Measurements from ENCODE around the gene JAM2.
"Not testable (repeated sequence)": the region's sequence is repeated elsewhere in the genome, so short reads cannot be mapped to it uniquely, and the experiment has no call there.

Gene JAM2

GRCh38 chr21:25688275-25689155, 49.5 kb downstream of the JAM2 start:
- H3K9me3 ChIP-seq (ENCODE audit: low read length): no peaks in the 10 kb centered on the region
- H3K27me3 ChIP-seq (ENCODE audit: insufficient read depth, low read length): no peaks in the 10 kb centered on the region
- TF ChIP-seq EZH2 (IDR thresholded peaks at IDR 0.05; ENCODE audit: borderline replicate concordance, low read length) (no peak), CTCF (IDR thresholded peaks at IDR 0.05; ENCODE audit: low read length) (no peak)
- no peaks in the 10 kb centered on the region for H3F3A ChIP-seq (ENCODE audit: insufficient read depth, low read length)
- H3K4me2 ChIP-seq (ENCODE audit: low read length): no peak overlapping the region
- H3K9ac ChIP-seq (ENCODE audit: low read length): no peak overlapping the region
- no peak overlapping the region for H3K4me3 ChIP-seq (ENCODE audit: low read depth, low read length, poor library complexity, severe bottlenecking)
- H3K9me2 ChIP-seq (ENCODE audit: low read depth, low read length): no peaks in the 10 kb centered on the region
- H3K36me3 ChIP-seq (ENCODE audit: insufficient read depth, low read length): no peaks in the 10 kb centered on the region
- H3K79me2 ChIP-seq (ENCODE audit: insufficient read depth, low read length): no peaks in the 10 kb centered on the region
- H3K4me1 ChIP-seq (ENCODE audit: insufficient read depth, low read length, severe bottlenecking): no peaks in the 10 kb centered on the region
- no peak overlapping the region for H2AFZ ChIP-seq (ENCODE audit: low read length)
- no peaks in the 10 kb centered on the region for H4K20me1 ChIP-seq (ENCODE audit: insufficient read depth, low read length)
- no peak overlapping the region for H3K27ac ChIP-seq (ENCODE audit: low read depth, low read length, poor library complexity, severe bottlenecking)

GRCh38 chr21:25689226-25689625, 50.2 kb downstream of the JAM2 start:
- no peak overlapping the region for H3K27ac ChIP-seq (ENCODE audit: low read depth, low read length, poor library complexity, severe bottlenecking)
- H3K9me3 ChIP-seq (ENCODE audit: low read length): no peaks in the 10 kb centered on the region
- H3K9ac ChIP-seq (ENCODE audit: low read length): no peak overlapping the region
- H4K20me1 ChIP-seq (ENCODE audit: insufficient read depth, low read length): no peaks in the 10 kb centered on the region
- no peaks in the 10 kb centered on the region for H3K36me3 ChIP-seq (ENCODE audit: insufficient read depth, low read length)
- no peak overlapping the region for H2AFZ ChIP-seq (ENCODE audit: low read length)
- H3K4me3 ChIP-seq (ENCODE audit: low read depth, low read length, poor library complexity, severe bottlenecking): no peak overlapping the region
- H3K79me2 ChIP-seq (ENCODE audit: insufficient read depth, low read length): no peaks in the 10 kb centered on the region
- no peaks in the 10 kb centered on the region for H3F3A ChIP-seq (ENCODE audit: insufficient read depth, low read length)
- H3K4me2 ChIP-seq (ENCODE audit: low read length): no peak overlapping the region
- TF ChIP-seq EZH2 (IDR thresholded peaks at IDR 0.05; ENCODE audit: borderline replicate concordance, low read length) (no peak), CTCF (IDR thresholded peaks at IDR 0.05; ENCODE audit: low read length) (no peak)
- H3K9me2 ChIP-seq (ENCODE audit: low read depth, low read length): no peaks in the 10 kb centered on the region
- H3K27me3 ChIP-seq (ENCODE audit: insufficient read depth, low read length): no peaks in the 10 kb centered on the region
- no peaks in the 10 kb centered on the region for H3K4me1 ChIP-seq (ENCODE audit: insufficient read depth, low read length, severe bottlenecking)

GRCh38 chr21:25691976-25692375, 52.9 kb downstream of the JAM2 start:
- Histone ChIP-seq H3K79me2 (ENCODE audit: insufficient read depth, low read length) (no peaks in the 10 kb centered on the region), H3K4me3 (ENCODE audit: low read depth, low read length, poor library complexity, severe bottlenecking) (no peak overlapping the region), H3K4me2 (ENCODE audit: low read length) (no peak overlapping the region), H3K9me2 (ENCODE audit: low read depth, low read length) (no peaks in the 10 kb centered on the region), H3K9ac (ENCODE audit: low read length) (no peak overlapping the region), H4K20me1 (ENCODE audit: insufficient read depth, low read length) (no peaks in the 10 kb centered on the region), H3F3A (ENCODE audit: insufficient read depth, low read length) (no peaks in the 10 kb centered on the region), H3K4me1 (ENCODE audit: insufficient read depth, low read length, severe bottlenecking) (no peaks in the 10 kb centered on the region), H3K27ac (ENCODE audit: low read depth, low read length, poor library complexity, severe bottlenecking) (no peak overlapping the region), H3K9me3 (ENCODE audit: low read length) (no peaks in the 10 kb centered on the region), H3K36me3 (ENCODE audit: insufficient read depth, low read length) (no peaks in the 10 kb centered on the region), H3K27me3 (ENCODE audit: insufficient read depth, low read length) (no peaks in the 10 kb centered on the region), H2AFZ (ENCODE audit: low read length) (no peak overlapping the region)
- TF ChIP-seq CTCF (IDR thresholded peaks at IDR 0.05; ENCODE audit: low read length): no peak
- no peak for TF ChIP-seq EZH2 (IDR thresholded peaks at IDR 0.05; ENCODE audit: borderline replicate concordance, low read length)

- not testable (repeated sequence) for H3K9ac ChIP-seq (ENCODE audit: low read length); H3K27me3 ChIP-seq (ENCODE audit: insufficient read depth, low read length); H4K20me1 ChIP-seq (ENCODE audit: insufficient read depth, low read length); H3K9me3 ChIP-seq (ENCODE audit: low read length); H2AFZ ChIP-seq (ENCODE audit: low read length); H3K36me3 ChIP-seq (ENCODE audit: insufficient read depth, low read length); H3K9me2 ChIP-seq (ENCODE audit: low read depth, low read length); H3K4me1 ChIP-seq (ENCODE audit: insufficient read depth, low read length, severe bottlenecking); H3K27ac ChIP-seq (ENCODE audit: low read depth, low read length, poor library complexity, severe bottlenecking); H3F3A ChIP-seq (ENCODE audit: insufficient read depth, low read length); H3K4me2 ChIP-seq (ENCODE audit: low read length); H3K79me2 ChIP-seq (ENCODE audit: insufficient read depth, low read length); H3K4me3 ChIP-seq (ENCODE audit: low read depth, low read length, poor library complexity, severe bottlenecking)
Observed at GRCh38 chr21:25695461-25695860, 56.4 kb downstream of the JAM2 start.

Data from OCI-LY1 (cell line).